ENCODE results near the gene LYRM4.

GRCh38 chr6:5096482-5096881 lies 164.3 kb downstream of the LYRM4 start:
- no peak for TF ChIP-seq CTCF (IDR thresholded peaks at IDR 0.05 in 4 of 5, conservative IDR thresholded peaks at IDR 0.05 in 1 of 5)
- TF ChIP-seq POLR2A (IDR thresholded peaks at IDR 0.05): peak in 1 of 2 donors; percentile 30

All from gastrocnemius medialis (tissue), 4 donors.